HepG2 (cell line): Measurements from ENCODE around the gene PGM5. TPM values are rescaled to one million over a fixed set of nuclear protein-coding genes. Genes with fewer than 3 reads are reported as not detected.

Experiments
- ATAC-seq: fragments of 200-7000 bp; cut with Tn5 transposase; 3 replicates; pipeline ENCODE4 v1.9.1; 2020; ENCODE audit warnings: mild to moderate bottlenecking, moderate library complexity
- BruUV-seq: library from RNA; stranded (reverse); fragments of 400-500 nt; replicated peaks from 2 replicates; lab custom pipeline; 2021; lab: Mats Ljungman, UMichigan
- CTCF ChIA-PET: fragments of 300-600 bp; formaldehyde crosslinking; extraction: SDS; loops from one replicate; lab custom pipeline; 2021; ENCODE audit warnings: low total read pairs, inconsistent platforms, low intra/inter-chr PET ratio; lab: Yijun Ruan, JAX
- POLR2A ChIA-PET: fragments of 350-600 bp; sonication (Branson Sonifier 250); formaldehyde crosslinking; loops from one replicate; lab custom pipeline; 2020; ENCODE audit warnings: antibody characterized with exemption, inconsistent platforms; lab: Yijun Ruan, JAX
- DNase-seq: peaks from one replicate; pipeline ENCODE4 v3.0.0-alpha.2; 2015; ENCODE audit warnings: low spot score
- FAIRE-seq: peaks from 3 replicates; lab custom pipeline; 2011; peaks lifted over from hg19 to GRCh38; lab: Jason Lieb, UNC
- H2AFZ ChIP-seq: one replicate; pipeline ENCODE4 v1.6.1; 2011; ENCODE audit warnings: low read length, inconsistent platforms
- H3K27ac ChIP-seq: fragments of 300-600 bp; 3 replicates; pipeline ENCODE4 v1.8.0; 2011; ENCODE audit warnings: mixed run types, mild to moderate bottlenecking, mixed read lengths, low read length, inconsistent platforms; ENCODE audit not compliant: insufficient read depth; ENCODE audit errors: extremely low read length
- H3K27me3 ChIP-seq, 2 experiments: fragments of 200-600 bp in 1 of 2; 2 replicates in 1 of 2; 3 replicates in 1 of 2; pipeline versions ENCODE4 v1.6.0 to v1.8.0; 2011; ENCODE audit warnings: low read length in 2 of 2, mild to moderate bottlenecking in 2 of 2, moderate library complexity in 2 of 2, inconsistent platforms in 1 of 2; ENCODE audit not compliant: insufficient read depth in 2 of 2, control insufficient read depth in 1 of 2
- H3K36me3 ChIP-seq, 2 experiments: fragments of 200-600 bp in 1 of 2; replicated peaks in 1 of 2; 2 replicates in 1 of 2; 3 replicates in 1 of 2; pipeline versions ENCODE4 v1.5.1 to v1.8.0; 2011; ENCODE audit warnings: low read length in 2 of 2, inconsistent platforms in 1 of 2; ENCODE audit not compliant: insufficient read depth in 2 of 2, control insufficient read depth in 1 of 2
- H3K4me1 ChIP-seq: 2 replicates; pipeline ENCODE4 v1.5.1; 2012; ENCODE audit warnings: low read length, inconsistent platforms; ENCODE audit not compliant: insufficient read depth
- H3K4me2 ChIP-seq: 2 replicates; pipeline ENCODE4 v1.6.0; 2011; ENCODE audit warnings: low read depth, low read length, inconsistent platforms
- H3K4me3 ChIP-seq, 3 experiments: fragments of 200-600 bp in 1 of 3; sonication (generic), shearing (Covaris generic) in 1 of 3; replicated peaks in 1 of 3; 2 replicates each; pipeline ENCODE4 v1.5.1; 2011 to 2016; ENCODE audit warnings: low read length in 3 of 3, inconsistent platforms in 2 of 3, low read depth in 2 of 3, mild to moderate bottlenecking in 2 of 3, control low read depth in 1 of 3, mixed read lengths in 1 of 3; ENCODE audit not compliant: insufficient read depth in 1 of 3
- H3K79me2 ChIP-seq: one replicate; pipeline ENCODE4 v1.6.1; 2011; ENCODE audit warnings: low read length, inconsistent platforms; ENCODE audit not compliant: insufficient read depth
- H3K9ac ChIP-seq: 2 replicates; pipeline ENCODE4 v1.6.0; 2011; ENCODE audit warnings: mild to moderate bottlenecking, low read depth, low read length, inconsistent platforms; ENCODE audit not compliant: insufficient read depth
- H3K9me3 ChIP-seq: 2 replicates; pipeline ENCODE4 v1.5.1; 2012; ENCODE audit warnings: mild to moderate bottlenecking, low read length
- H4K20me1 ChIP-seq: 2 replicates; pipeline ENCODE4 v1.6.0; 2011; ENCODE audit warnings: inconsistent platforms, mild to moderate bottlenecking, low read length, moderate library complexity; ENCODE audit not compliant: insufficient read depth
- DZIP1 ChIP-seq: sonication (generic); formaldehyde crosslinking; IDR thresholded peaks from 2 replicates; pipeline ENCODE4 v1.5.0; 2020; ENCODE audit warnings: mild to moderate bottlenecking, missing genetic modification reagents
- MEIS2 ChIP-seq: sonication (generic); formaldehyde crosslinking; IDR thresholded peaks from 2 replicates; pipeline ENCODE4 v1.9.0; 2021; ENCODE audit warnings: mild to moderate bottlenecking, missing genetic modification reagents
- MLX ChIP-seq: IDR thresholded peaks from 2 replicates; pipeline ENCODE4 v1.6.1; 2016
- PHF21A ChIP-seq: sonication (generic); formaldehyde crosslinking; IDR thresholded peaks from 2 replicates; pipeline ENCODE4 v1.5.0; 2020; ENCODE audit warnings: mild to moderate bottlenecking, missing genetic modification reagents
- POGZ ChIP-seq: sonication (generic); formaldehyde crosslinking; IDR thresholded peaks from 2 replicates; pipeline ENCODE4 v1.4.0; 2020; ENCODE audit warnings: mild to moderate bottlenecking, missing genetic modification reagents
- POLR2AphosphoS5 ChIP-seq: IDR thresholded peaks from 2 replicates; pipeline ENCODE4 v1.6.1; 2012; ENCODE audit warnings: low read depth, low read length
- TGIF2 ChIP-seq: IDR thresholded peaks from 2 replicates; pipeline ENCODE4 v1.6.1; 2016; ENCODE audit warnings: control low read depth, missing compliant biosample characterization
- YY1 ChIP-seq: IDR thresholded peaks from 2 replicates; pipeline ENCODE4 v1.6.1; 2011; ENCODE audit warnings: low read length, low read depth, moderate library complexity, mild to moderate bottlenecking; ENCODE audit not compliant: insufficient read depth, insufficient replicate concordance
- ZBTB42 ChIP-seq: sonication (generic); formaldehyde crosslinking; IDR thresholded peaks from 2 replicates; pipeline ENCODE4 v1.5.0; 2020; ENCODE audit warnings: mild to moderate bottlenecking, missing genetic modification reagents
- ZNF17 ChIP-seq: sonication (generic); formaldehyde crosslinking; IDR thresholded peaks from 2 replicates; pipeline ENCODE4 v1.5.0; 2020; ENCODE audit warnings: mild to moderate bottlenecking, missing genetic modification reagents
- ZNF331 ChIP-seq: sonication (generic); formaldehyde crosslinking; IDR thresholded peaks from 2 replicates; pipeline ENCODE4 v1.4.0; 2020; ENCODE audit warnings: missing genetic modification reagents
- ZNF580 ChIP-seq: IDR thresholded peaks from 2 replicates; pipeline ENCODE4 v1.6.1; 2016; ENCODE audit warnings: low read depth, borderline replicate concordance
- ZNF878 ChIP-seq: sonication (generic); formaldehyde crosslinking; IDR thresholded peaks from 2 replicates; pipeline ENCODE4 v1.8.1; 2023; ENCODE audit warnings: mild to moderate bottlenecking, missing genetic modification reagents, moderate library complexity
- ZSCAN9 ChIP-seq: IDR thresholded peaks from 2 replicates; pipeline ENCODE4 v1.6.1; 2016; ENCODE audit warnings: borderline replicate concordance
- WGBS: methylation state at CpG from one replicate; pipeline ENCODE4 v1.1.6; 2017; ENCODE audit warnings: low lambda C conversion rate; 5-methylcytosine and 5-hydroxymethylcytosine counted together
- in situ Hi-C: cut with HindIII; loops from 2 replicates; pipeline ENCODE4 v1.10.0; 2017; ENCODE audit warnings: low pct_unique_long_range_greater_than_20kb; ENCODE audit not compliant: extremely low pct_ligation_motif_present
- intact Hi-C: fragments of 100-400 bp; cut with micrococcal nuclease; formaldehyde crosslinking; loops from one replicate; pipeline ENCODE4 v1.10.0; 2022; ENCODE audit not compliant: unreplicated experiment
- polyA plus RNA-seq, 8 experiments: library from polyadenylated mRNA; depleted of rRNA in 3 of 8; stranded (reverse) in 7 of 8; unstranded in 1 of 8; fragments of >200 nt; fragmentation: Illumina TruSeq in 4 of 8; extraction: Trizol in 4 of 8; gene quantifications; 2 replicates each; pipeline versions ENCODE4 v1.2.1 to v1.2.3, GENCODE V29; 2011 to 2016; ENCODE audit warnings: low read depth in 4 of 8, missing spikeins in 1 of 8, mixed read lengths in 1 of 8; ENCODE audit not compliant: insufficient read depth in 1 of 8
- total RNA-seq, 5 experiments: library from RNA; depleted of rRNA; stranded (reverse); fragments of >200 nt; fragmentation: Illumina TruSeq; extraction: Trizol; gene quantifications; 2 replicates each; pipeline ENCODE4 v1.2.3, GENCODE V29; 2016; ENCODE audit warnings: low read depth in 1 of 5
- TF ChIP-seq, protein P1 (sequence below): IDR thresholded peaks from 2 replicates; pipeline ENCODE4 v1.6.1; 2016; ENCODE audit warnings: missing biosample characterization, missing genetic modification reagents, low read depth

Gene PGM5
- total and polyA plus RNA-seq, 2 of the 13 experiments (the other 11 are each of a cell fraction or from before 2014, with no cell fraction given), result not detected

- 0% methylated on average over 3 of the region's 3 CpGs for WGBS
- TF ChIP-seq ZNF331 (no peak), ZNF17 (CRISPR knock-in tag) (no peak)
- in situ Hi-C loops (no loop called here), intact Hi-C loops (no loop called here)
- no peak for DNase-seq
- no peak overlapping the region for H3K4me2 ChIP-seq
- ChIA-PET CTCF (no interaction called here), POLR2A (no interaction called here)
- no TSS peak for BruUV-seq
- H4K20me1 ChIP-seq, result no peaks in the 10 kb centered on the region
- H3K4me3 ChIP-seq, result no peak overlapping the region
- no peaks in the 10 kb centered on the region for H3K36me3 ChIP-seq
- FAIRE-seq, result no peak
- ATAC-seq, result no peak
- H3K9ac ChIP-seq, result no peak overlapping the region
- H3K4me1 ChIP-seq, result no peaks in the 10 kb centered on the region
- H3K27me3 ChIP-seq, result no peaks in the 10 kb centered on the region
- no peaks in the 10 kb centered on the region for H3K79me2 ChIP-seq
- no peaks in the 10 kb centered on the region for H3K9me3 ChIP-seq
- H3K27ac ChIP-seq, result no peak overlapping the region
- H2AFZ ChIP-seq, result no peak overlapping the region
Measured at GRCh38 chr9:68493958-68494577, 137.7 kb downstream of the PGM5 start.

GRCh38 chr9:68495247-68495646 lies 138.8 kb downstream of the PGM5 start:
- BruUV-seq, result no TSS peak
- no peak for TF ChIP-seq ZNF580 (CRISPR knock-in tag)
- TF ChIP-seq MEIS2 (CRISPR knock-in tag), result no peak
- no peak for TF ChIP-seq ZSCAN9 (CRISPR knock-in tag)
- TF ChIP-seq POGZ (CRISPR knock-in tag), result no peak
- no peak for TF ChIP-seq DZIP1 (CRISPR knock-in tag)
- no peak for TF ChIP-seq MLX
- TF ChIP-seq ZBTB42 (CRISPR knock-in tag), result no peak
- no peak for TF ChIP-seq PHF21A (CRISPR knock-in tag)
- TF ChIP-seq ZNF878, result no peak
- no peak for TF ChIP-seq TGIF2 (CRISPR knock-in tag)
- TF ChIP-seq POLR2AphosphoS5, result no peak
- no peak for TF ChIP-seq YY1
- TF ChIP-seq, protein P1, sequence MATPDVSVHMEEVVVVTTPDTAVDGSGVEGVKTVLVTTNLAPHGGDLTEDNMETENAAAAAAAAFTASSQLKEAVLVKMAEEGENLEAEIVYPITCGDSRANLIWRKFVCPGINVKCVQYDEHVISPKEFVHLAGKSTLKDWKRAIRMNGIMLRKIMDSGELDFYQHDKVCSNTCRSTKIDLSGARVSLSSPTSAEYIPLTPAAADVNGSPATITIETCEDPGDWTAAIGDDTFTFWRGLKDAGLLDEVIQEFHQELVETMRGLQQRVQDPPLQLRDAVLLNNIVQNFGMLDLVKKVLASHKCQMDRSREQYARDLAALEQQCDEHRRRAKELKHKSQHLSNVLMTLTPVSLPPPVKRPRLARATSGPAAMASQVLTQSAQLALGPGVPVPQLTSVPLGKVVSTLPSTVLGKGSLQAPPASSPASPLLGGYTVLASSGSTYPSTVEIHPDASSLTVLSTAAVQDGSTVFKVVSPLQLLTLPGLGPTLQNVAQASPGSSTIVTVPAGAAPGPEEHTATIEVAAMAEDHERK (CRISPR knock-in tag), result no peak

More at GRCh38 chr9:68495247-68495646, 138.8 kb downstream of the PGM5 start:
- Histone ChIP-seq H3K4me1 (peaks cover 8% of the 10 kb centered on the region), H4K20me1 (no peaks in the 10 kb centered on the region), H3K4me3 (no peak overlapping the region), H3K36me3 (no peaks in the 10 kb centered on the region), H3K9me3 (no peaks in the 10 kb centered on the region), H3K4me2 (no peak overlapping the region), H3K9ac (no peak overlapping the region), H3K79me2 (no peaks in the 10 kb centered on the region), H3K27me3 (peaks cover 0 to 3% of the 10 kb centered on the region in 2 experiments; a peak in 1 of 5 replicates), H2AFZ (no peak overlapping the region), H3K27ac (no peak overlapping the region)
- in situ Hi-C loops (no loop called here), intact Hi-C loops (no loop called here)
- DNase-seq (no peak), ATAC-seq (no peak), FAIRE-seq (no peak)
- WGBS, result 0% methylated on average over 1 of the region's 1 CpG
- ChIA-PET CTCF (no interaction called here), POLR2A (no interaction called here)
